Heart left ventricle (tissue), 16 donors: Measurements from ENCODE around the gene ODR4. TPM values are rescaled to one million over a fixed set of nuclear protein-coding genes. Genes with fewer than 3 reads are reported as not detected.

Source experiments
- ATAC-seq, 4 donors: fragments of 200-7000 bp; cut with Tn5 transposase; one replicate each; pipeline ENCODE4 v1.9.1; 2020 to 2022; ENCODE audit warnings: moderate library complexity in 4 of 4, mild to moderate bottlenecking in 3 of 4, moderate number of reproducible peaks in 1 of 4
- DNase-seq, 5 donors: peaks; one replicate each; pipeline ENCODE4 v3.0.0-alpha.2; 2020
- H3K27ac ChIP-seq, 12 donors: fragments of 200-600 bp; sonication (generic) in 4 of 12; one replicate each; pipeline versions ENCODE4 v1.5.0 to v1.8.0; 2016 to 2022; ENCODE audit warnings: mild to moderate bottlenecking in 2 of 12
- H3K27me3 ChIP-seq, 9 donors: fragments of 200-600 bp; sonication (generic) in 2 of 9; one replicate each; pipeline versions ENCODE4 v1.5.1 to v1.8.0; 2016 to 2022; ENCODE audit warnings: mild to moderate bottlenecking in 3 of 9
- H3K36me3 ChIP-seq, 9 donors: fragments of 200-600 bp; sonication (generic) in 2 of 9; one replicate each; pipeline versions ENCODE4 v1.5.0 to v1.8.0; 2018 to 2022; ENCODE audit warnings: mild to moderate bottlenecking in 2 of 9
- H3K4me1 ChIP-seq, 12 donors: fragments of 200-600 bp; sonication (generic) in 4 of 12; one replicate each; pipeline versions ENCODE4 v1.5.0 to v1.8.0; 2016 to 2022; ENCODE audit warnings: mild to moderate bottlenecking in 3 of 12
- H3K4me3 ChIP-seq, 12 donors: fragments of 200-600 bp; sonication (generic) in 4 of 12; one replicate each; pipeline versions ENCODE4 v1.5.0 to v1.8.0; 2017 to 2022; ENCODE audit warnings: mild to moderate bottlenecking in 9 of 12, moderate library complexity in 4 of 12
- H3K9me3 ChIP-seq, 12 donors: fragments of 200-600 bp; sonication (generic) in 4 of 12; one replicate each; pipeline versions ENCODE4 v1.5.0 to v1.8.0; 2016 to 2022; ENCODE audit warnings: mild to moderate bottlenecking in 1 of 12
- CTCF ChIP-seq, 12 donors: fragments of 200-600 bp; sonication (generic) in 4 of 12; IDR thresholded peaks; one replicate each; pipeline versions ENCODE4 v1.5.0 to v1.8.0; 2018 to 2022; ENCODE audit warnings: antibody characterized with exemption in 12 of 12, mild to moderate bottlenecking in 5 of 12
- POLR2A ChIP-seq, 2 donors: fragments of 450-650 bp; IDR thresholded peaks; one replicate each; pipeline ENCODE4 v1.6.1; 2017; ENCODE audit warnings: antibody characterized with exemption in 2 of 2, mild to moderate bottlenecking in 2 of 2, moderate library complexity in 2 of 2
- WGBS, 4 donors: extraction: QIAGEN DNeasy Blood & Tissue Kit in 2 of 4; methylation state at CpG; one replicate each; pipeline versions ENCODE4 v1.1.5 to v1.1.7; 2013 to 2018; 5-methylcytosine and 5-hydroxymethylcytosine counted together
- intact Hi-C, 10 donors: fragments of 100-400 bp; cut with DNase I; formaldehyde crosslinking; loops; one replicate each; pipeline versions ENCODE4 v1.11.1 to v1.14.2; 2022
- polyA plus RNA-seq, 2 donors: library from polyadenylated mRNA; stranded (reverse); fragments of 200-250 nt; gene quantifications; one replicate each; pipeline ENCODE4 v1.2.3, GENCODE V29; 2013
- total RNA-seq, 9 donors: library from RNA; depleted of rRNA in 2 of 9; stranded (reverse); fragments of >200 nt in 2 of 9; fragmentation: NEBNext Ultra II Directional in 3 of 9; extraction: Animal tissue kit (Norgen Biotek cat#: 25700) in 3 of 9; gene quantifications; one replicate each; pipeline versions ENCODE4 v1.1.0 to v1.2.4, GENCODE V29; 2016 to 2023
- donor health status: ischemic (EF 13 %, LVEDD 7.1; RV severe dilation, severe dysfunction).
- donor health status: healthy with polysubstance abuse.
- donor health status: DM: no; HTN: yes; CAD: no.
- donor health status: DM: no; HTN: no; CAD: no.
- donor health status: ischemic (EF 25% LVEDD 6.9; RV normal size, moderate dysfunction).
- donor health status: ischemic (EF 25% LVEDD 5.7; RV mildly dilated, moderate dysfunction).
- donor health status: healthy.
- donor health status: DM: yes; HTN: yes; CAD: no.
- donor health status: ischemic (EF 35%, LVEDD 5.7; RV mildly dilated, moderate dysfunction).
- donor health status: nonischemic (EF 11% LVEDD 7.7; RV severe dilation, severe dysfunction).
- donor health status: DM: yes; HTN: yes; CAD: no.
- donor health status: PGD.
- donor health status: ischemic (EF 29% LVEDD 5.4; RV normal size, mild dysfunction).
- donor health status: nonischemic (EF 23%, LVEDD 6.1; RV moderate dilation, normal function).

ODR4 gene
- total and polyA plus RNA-seq, 11 donors: 8.7 to 15.5 (median 11.3) TPM

DNA sequence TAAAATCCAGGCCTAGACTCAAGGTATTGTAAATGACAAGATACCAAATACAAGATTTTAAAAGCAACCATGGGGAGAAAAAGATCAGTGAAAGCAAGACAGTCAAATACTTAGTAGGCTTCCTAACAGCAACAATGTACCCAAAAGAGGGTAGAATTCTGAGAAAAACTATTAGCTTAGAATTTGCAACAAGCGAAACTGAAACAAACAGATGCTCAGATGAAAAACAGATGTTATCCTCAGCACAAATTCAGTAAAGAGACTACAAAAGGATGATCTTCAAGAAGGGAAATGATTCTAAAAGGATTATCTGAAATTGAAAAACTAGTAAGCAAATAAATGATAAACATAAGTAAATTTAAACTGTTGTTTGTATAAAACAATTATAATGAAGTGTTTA, 45.3 kb downstream of the ODR4 start:
- Histone ChIP-seq H3K27ac (peak overlapping the region in 3 of 12 donors; percentile 11 to 31 (median 12)), H3K36me3 (peaks cover 0 to 42% (median 28%) of the 10 kb centered on the region in 9 donors), H3K27me3 (no peaks in the 10 kb centered on the region), H3K4me1 (peaks cover 0 to 14% (median 0%) of the 10 kb centered on the region in 12 donors), H3K9me3 (no peaks in the 10 kb centered on the region), H3K4me3 (no peak overlapping the region)
- 63 to 81% (median 75%) methylated on average over 1 of the region's 1 CpG for WGBS, 4 donors
- TF ChIP-seq CTCF (IDR thresholded peaks at IDR 0.05) (no peak), POLR2A (IDR thresholded peaks at IDR 0.05) (no peak)
- DNase-seq: no peak
- intact Hi-C loops: no loop called here
- no peak for ATAC-seq

GRCh38 chr1:186421446-186421845, 45.8 kb downstream of the ODR4 start:
- TF ChIP-seq POLR2A (IDR thresholded peaks at IDR 0.05): no peak
- TF ChIP-seq CTCF (IDR thresholded peaks at IDR 0.05): no peak
- DNase-seq (no peak), ATAC-seq (no peak)
- Histone ChIP-seq H3K36me3 (peaks cover 0 to 42% (median 28%) of the 10 kb centered on the region in 9 donors), H3K27me3 (no peaks in the 10 kb centered on the region), H3K4me3 (no peak overlapping the region), H3K4me1 (peaks cover 0 to 14% (median 0%) of the 10 kb centered on the region in 12 donors), H3K9me3 (no peaks in the 10 kb centered on the region), H3K27ac (peak overlapping the region in 3 of 12 donors; percentile 10 to 31 (median 11))
- intact Hi-C loops: no loop called here
- WGBS, 4 donors: 89 to 98% (median 97%) methylated on average over 6 of the region's 6 CpGs

DNA sequence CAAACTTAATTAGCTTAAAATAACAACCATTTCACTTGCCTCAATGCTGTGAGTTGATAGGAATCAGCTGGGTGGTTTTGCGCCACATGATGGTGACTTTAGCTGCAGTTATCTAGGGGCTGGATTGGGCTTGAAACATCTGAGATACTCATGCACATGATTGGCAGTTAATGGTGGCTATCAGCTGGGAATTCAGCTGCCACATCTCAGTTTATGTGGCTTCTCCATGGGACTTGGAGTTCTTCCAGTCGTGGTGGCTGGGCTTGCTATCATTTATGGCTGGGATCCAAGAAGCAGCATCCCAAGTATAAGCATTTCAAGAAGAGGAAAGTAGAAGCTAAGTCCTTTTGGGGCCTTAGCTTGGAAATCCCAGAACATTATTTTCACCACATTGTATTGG, 48.9 kb downstream of the ODR4 start:
- TF ChIP-seq CTCF (IDR thresholded peaks at IDR 0.05) (no peak), POLR2A (IDR thresholded peaks at IDR 0.05) (no peak)
- DNase-seq (peak in 4 of 5 donors; percentile 30 to 52 (median 41)), ATAC-seq (peak; percentile 69 to 80 (median 73))
- WGBS, 4 donors: 27 to 40% (median 35%) methylated on average over 2 of the region's 2 CpGs
- intact Hi-C loops: no loop called here
- Histone ChIP-seq H3K4me1 (peaks cover 0 to 14% (median 0%) of the 10 kb centered on the region in 12 donors), H3K27ac (no peak overlapping the region), H3K27me3 (no peaks in the 10 kb centered on the region), H3K36me3 (peaks cover 0 to 17% (median 8%) of the 10 kb centered on the region in 9 donors), H3K4me3 (no peak overlapping the region), H3K9me3 (peaks cover 0 to 4% (median 0%) of the 10 kb centered on the region in 12 donors)

DNA sequence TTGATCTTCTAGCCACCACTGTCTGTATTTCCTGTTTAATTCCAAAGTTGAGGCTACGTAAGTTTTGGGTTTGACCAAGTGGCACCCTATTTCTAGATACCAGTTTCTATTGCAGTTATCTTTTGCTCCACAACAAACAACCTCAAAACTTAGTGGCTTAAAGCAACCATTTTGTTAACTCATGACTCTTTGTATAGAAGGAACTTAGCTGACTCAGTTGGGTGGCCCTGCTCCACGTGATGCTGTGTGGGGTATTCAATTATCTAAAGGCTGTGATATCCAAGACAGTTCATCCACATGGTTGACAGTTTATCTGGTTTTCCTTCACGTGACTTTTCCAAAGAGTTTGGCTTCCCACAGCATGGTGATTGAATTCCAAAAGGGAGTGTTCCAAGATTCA, 50.5 kb downstream of the ODR4 start:
- Histone ChIP-seq H3K9me3 (peaks cover 0 to 4% (median 0%) of the 10 kb centered on the region in 12 donors), H3K36me3 (peaks cover 0 to 4% (median 0%) of the 10 kb centered on the region in 9 donors), H3K4me1 (peaks cover 0 to 9% (median 0%) of the 10 kb centered on the region in 12 donors), H3K27me3 (no peaks in the 10 kb centered on the region), H3K27ac (no peak overlapping the region), H3K4me3 (no peak overlapping the region)
- 61 to 79% (median 77%) methylated on average over 3 of the region's 3 CpGs for WGBS, 4 donors
- intact Hi-C loops: no loop called here
- ATAC-seq: no peak
- TF ChIP-seq CTCF (IDR thresholded peaks at IDR 0.05): no peak
- no peak for TF ChIP-seq POLR2A (IDR thresholded peaks at IDR 0.05)
- DNase-seq: no peak
